Right lobe of liver (tissue), 4 donors: ENCODE results near the gene SRRM3.
"Not testable (repeated sequence)": the region's sequence is repeated elsewhere in the genome, so short reads cannot be mapped to it uniquely, and the experiment has no call there.

Source experiments
- CTCF ChIP-seq, 4 donors: fragments of 200-600 bp in 3 of 4; fragments of 450-650 bp in 1 of 4; IDR thresholded peaks; one replicate each; pipeline versions ENCODE4 v1.5.1 to v1.8.0; 2016 to 2022; ENCODE audit warnings: antibody characterized with exemption in 4 of 4, mild to moderate bottlenecking in 2 of 4
- POLR2A ChIP-seq: fragments of 450-650 bp; IDR thresholded peaks from one replicate; pipeline ENCODE4 v1.6.1; 2017; ENCODE audit warnings: antibody characterized with exemption, mild to moderate bottlenecking
- donor health status: DM: no; HTN: no; CAD: no.
- donor health status: DM: no; HTN: no; CAD: no.
- donor health status: DM: no; HTN: yes; CAD: no.

- TF ChIP-seq CTCF (IDR thresholded peaks at IDR 0.05); POLR2A: not testable (repeated sequence)
Observed at GRCh38 chr7:76162416-76163170, 39.1 kb upstream of the SRRM3 start.
